Measurements from ENCODE around the gene TNFRSF18. TPM values are rescaled to one million over a fixed set of nuclear protein-coding genes. Genes with fewer than 3 reads are reported as not detected.
A peak's percentile ranks its signal among the peaks of the same experiment; 100 is the strongest.

TNFRSF18 gene
- total RNA-seq, 1 donor from 2014 or later: 0.47 TPM

DNA sequence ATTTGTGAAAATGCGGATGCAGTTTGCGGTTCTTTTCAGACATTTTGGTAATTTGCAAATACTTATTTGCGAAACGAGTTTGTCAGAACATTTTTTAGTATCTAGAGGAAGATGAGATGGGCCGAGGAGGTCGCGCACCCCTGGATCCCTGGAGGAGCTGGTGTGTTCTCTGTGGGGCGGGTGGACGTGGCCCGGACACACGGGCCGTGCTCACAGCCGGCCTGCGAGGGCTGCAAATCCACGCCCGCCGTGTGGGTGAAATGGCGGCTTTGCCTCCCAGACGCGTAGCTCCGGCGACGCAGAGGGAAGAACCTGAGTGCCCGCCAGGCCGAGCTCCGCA lies 42.1 kb downstream of the TNFRSF18 start:
- no peaks in the 10 kb centered on the region for H3K9me3 ChIP-seq
- H3K27me3 ChIP-seq (ENCODE audit: low read depth): peaks cover 19% of the 10 kb centered on the region
- no peak for DNase-seq
- no peak for ATAC-seq
- no peaks in the 10 kb centered on the region for H3K36me3 ChIP-seq
- no peak for TF ChIP-seq CTCF (IDR thresholded peaks at IDR 0.05)
- peaks cover 8% of the 10 kb centered on the region for H3K4me1 ChIP-seq
- H3K27ac ChIP-seq: no peak overlapping the region
- H3K4me3 ChIP-seq: peak overlapping the region; percentile 54
- intact Hi-C loops (cut with DNase I): no loop called here

GRCh38 chr1:1163538-1164070 lies 42.8 kb downstream of the TNFRSF18 start:
- intact Hi-C loops (cut with DNase I): no loop called here
- Histone ChIP-seq H3K36me3 (no peaks in the 10 kb centered on the region), H3K4me3 (peak overlapping the region; percentile 54), H3K27ac (peak overlapping the region; percentile 77), H3K9me3 (no peaks in the 10 kb centered on the region), H3K4me1 (peaks cover 15% of the 10 kb centered on the region), H3K27me3 (ENCODE audit: low read depth) (peaks cover 13% of the 10 kb centered on the region)
- peak; percentile 0 to 25 for ATAC-seq
- no peak for DNase-seq
- no peak for TF ChIP-seq CTCF (IDR thresholded peaks at IDR 0.05)

DNA sequence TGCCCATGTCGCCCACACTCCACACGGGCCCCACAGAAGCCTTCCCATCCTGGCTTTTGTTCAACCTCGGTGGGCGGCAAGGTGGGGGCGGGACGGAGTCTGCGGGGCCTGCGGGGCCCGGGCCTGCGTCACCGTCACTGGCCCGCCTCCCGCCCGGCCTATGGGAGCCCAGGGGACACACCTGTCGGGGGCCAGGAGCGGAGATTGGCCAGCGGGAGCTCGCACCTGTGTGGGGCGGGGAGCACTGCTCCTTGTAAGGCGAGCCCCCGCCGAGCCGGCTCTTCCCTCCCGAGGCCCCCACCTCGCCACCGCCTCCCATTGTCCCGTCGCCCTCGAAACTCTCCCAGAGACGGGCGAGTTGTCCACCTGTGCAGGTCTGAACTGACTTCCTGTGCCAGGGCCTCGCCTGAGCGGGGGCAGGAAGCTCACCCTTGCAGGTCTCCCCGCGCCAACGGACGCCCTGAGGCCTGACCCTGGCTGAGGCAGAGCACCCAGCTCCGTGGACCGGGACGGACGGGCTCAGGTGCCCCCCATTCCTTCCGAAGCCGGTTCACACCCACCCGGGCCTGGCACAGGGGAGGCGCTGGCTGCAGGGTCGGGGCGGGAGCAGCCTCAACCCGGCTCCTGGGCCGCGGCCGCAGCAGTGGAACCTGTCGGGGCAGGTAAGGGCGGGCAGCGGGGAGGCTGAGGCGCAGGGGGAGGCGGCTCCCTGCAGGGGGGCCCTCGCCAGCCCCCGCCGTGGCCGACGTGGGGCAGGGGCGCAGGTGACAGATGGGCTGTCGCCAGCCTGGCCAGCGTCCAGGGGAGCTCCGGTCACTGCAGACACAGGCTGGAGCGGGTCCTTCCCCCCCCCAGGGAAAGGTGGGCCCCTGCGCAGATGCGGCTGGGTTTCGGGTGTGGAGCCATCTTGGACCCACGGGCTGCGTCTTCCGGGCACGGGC lies 43.5 kb downstream of the TNFRSF18 start:
- peaks cover 6% of the 10 kb centered on the region for H3K27me3 ChIP-seq (ENCODE audit: low read depth)
- H3K4me3 ChIP-seq: peak overlapping the region; percentile 54
- TF ChIP-seq CTCF (IDR thresholded peaks at IDR 0.05): no peak
- no peaks in the 10 kb centered on the region for H3K9me3 ChIP-seq
- intact Hi-C loops (cut with DNase I): no loop called here
- peak; percentile 91 for DNase-seq
- no peaks in the 10 kb centered on the region for H3K36me3 ChIP-seq
- peak; percentile 86 to 89 for ATAC-seq
- H3K4me1 ChIP-seq: peaks cover 21% of the 10 kb centered on the region
- peak overlapping the region; percentile 77 for H3K27ac ChIP-seq

DNA sequence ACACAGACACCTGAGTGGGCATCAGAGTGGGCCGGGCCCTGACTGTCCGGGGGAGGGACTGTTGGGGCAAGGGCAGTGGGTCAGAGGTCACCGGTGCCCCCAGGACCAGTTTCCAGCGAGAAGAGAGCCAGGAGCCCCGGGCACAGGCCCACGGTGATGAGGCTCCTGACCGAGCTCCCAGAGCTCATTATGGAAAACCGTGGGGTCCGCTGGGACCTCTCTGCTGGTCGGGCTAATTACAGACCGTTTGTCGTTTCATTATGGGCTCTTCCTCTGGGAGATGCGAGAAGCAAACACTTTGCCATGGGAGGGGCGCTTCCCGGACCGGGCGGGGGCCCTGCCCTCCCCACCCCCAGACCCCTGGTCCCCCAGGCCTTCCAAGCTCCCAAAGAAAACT lies 44.7 kb downstream of the TNFRSF18 start:
- Histone ChIP-seq H3K27me3 (ENCODE audit: low read depth) (peaks cover 4% of the 10 kb centered on the region), H3K27ac (no peak overlapping the region), H3K4me1 (peaks cover 17% of the 10 kb centered on the region), H3K9me3 (no peaks in the 10 kb centered on the region), H3K4me3 (no peak overlapping the region), H3K36me3 (no peaks in the 10 kb centered on the region)
- TF ChIP-seq CTCF (IDR thresholded peaks at IDR 0.05): no peak
- DNase-seq (no peak), ATAC-seq (no peak)
- intact Hi-C loops (cut with DNase I): no loop called here

GRCh38 chr1:1161078-1161682 lies 45.2 kb downstream of the TNFRSF18 start:
- intact Hi-C loops (cut with DNase I): no loop called here
- no peak overlapping the region for H3K4me3 ChIP-seq
- H3K36me3 ChIP-seq: no peaks in the 10 kb centered on the region
- peaks cover 4% of the 10 kb centered on the region for H3K27me3 ChIP-seq (ENCODE audit: low read depth)
- DNase-seq (no peak), ATAC-seq (no peak)
- no peak overlapping the region for H3K27ac ChIP-seq
- TF ChIP-seq CTCF (IDR thresholded peaks at IDR 0.05): no peak
- peaks cover 14% of the 10 kb centered on the region for H3K4me1 ChIP-seq
- no peaks in the 10 kb centered on the region for H3K9me3 ChIP-seq
